Esophagus (tissue), 2 donors: Measurements from ENCODE around the gene TMEM132E. TPM values are rescaled to one million over a fixed set of nuclear protein-coding genes. Genes with fewer than 3 reads are reported as not detected.
A peak's percentile ranks its signal among the peaks of the same experiment; 100 is the strongest.
"Not testable (repeated sequence)": the region's sequence is repeated elsewhere in the genome, so short reads cannot be mapped to it uniquely, and the experiment has no call there.

Experiments
- H3K27ac ChIP-seq, 2 donors: one replicate each; pipeline ENCODE4 v1.5.1; 2013; ENCODE audit warnings: low read depth in 2 of 2, mild to moderate bottlenecking in 2 of 2, inconsistent platforms in 1 of 2, low read length in 1 of 2, moderate library complexity in 1 of 2
- H3K27me3 ChIP-seq, 2 donors: one replicate each; pipeline ENCODE4 v1.6.1; 2013; ENCODE audit warnings: low read length in 2 of 2, control low read depth in 1 of 2, mild to moderate bottlenecking in 1 of 2; ENCODE audit not compliant: insufficient read depth in 2 of 2, control insufficient read depth in 1 of 2
- H3K36me3 ChIP-seq, 2 donors: one replicate each; pipeline ENCODE4 v1.6.1; 2013; ENCODE audit warnings: low read length in 1 of 2; ENCODE audit not compliant: control insufficient read depth in 2 of 2, insufficient read depth in 2 of 2
- H3K4me1 ChIP-seq, 2 donors: one replicate each; pipeline ENCODE4 v1.6.1; 2013; ENCODE audit warnings: low read length in 1 of 2; ENCODE audit not compliant: control insufficient read depth in 2 of 2, insufficient read depth in 2 of 2
- H3K4me3 ChIP-seq, 2 donors: one replicate each; pipeline ENCODE4 v1.5.1; 2013; ENCODE audit warnings: low read length in 2 of 2, mild to moderate bottlenecking in 2 of 2, low read depth in 1 of 2, moderate library complexity in 1 of 2
- H3K9me3 ChIP-seq, 2 donors: one replicate each; pipeline ENCODE4 v1.6.1; 2013; ENCODE audit warnings: mild to moderate bottlenecking in 2 of 2, low read depth in 1 of 2, low read length in 1 of 2, moderate library complexity in 1 of 2; ENCODE audit not compliant: control insufficient read depth in 2 of 2, insufficient read depth in 1 of 2
- WGBS, 2 donors: extraction: QIAGEN DNeasy Blood & Tissue Kit; methylation state at CpG; one replicate each; pipeline ENCODE4 v1.1.7; 2013; 5-methylcytosine and 5-hydroxymethylcytosine counted together
- polyA plus RNA-seq, 2 donors: library from polyadenylated mRNA; stranded (reverse); fragments of 200-250 nt; gene quantifications; one replicate each; pipeline ENCODE4 v1.2.3, GENCODE V29; 2013
- donor health status: healthy with polysubstance abuse.
- donor health status: Bipolar disorder and iron deficiency.

The TMEM132E gene
- polyA plus RNA-seq: under 1 TPM; 0.02 to 0.04 TPM

- peak within 1 kb of the TSS; percentile 41 to 47 for H3K4me3 ChIP-seq
- H3K4me1 ChIP-seq: peaks cover 14 to 15% of the 10 kb centered on the region in 2 donors
- no peak within 1 kb of the TSS for H3K27ac ChIP-seq
- 1 to 2% methylated on average over 84 to 101 of the region's 101 CpGs for WGBS, 2 donors
- no peaks in the 10 kb centered on the region for H3K36me3 ChIP-seq
- peaks cover 0 to 4% of the 10 kb centered on the region in 2 donors for H3K9me3 ChIP-seq
- peaks cover 8 to 39% of the 10 kb centered on the region in 2 donors for H3K27me3 ChIP-seq
Measured at GRCh38 chr17:34579017-34579946, at the start of gene TMEM132E. TSS of gene TMEM132E (plus strand) at chr17:34579582. CDS start at chr17:34581077, 1,495 bp downstream.

- WGBS, 2 donors: 23 to 25% methylated on average over 3 of the region's 3 CpGs
- H3K9me3 ChIP-seq: no peaks in the 10 kb centered on the region
- no peaks in the 10 kb centered on the region for H3K36me3 ChIP-seq
- H3K27me3 ChIP-seq: no peaks in the 10 kb centered on the region
- H3K4me1 ChIP-seq: no peaks in the 10 kb centered on the region
- no peak overlapping the region for H3K4me3 ChIP-seq
- no peak overlapping the region for H3K27ac ChIP-seq
Measured at GRCh38 chr17:34530918-34531317, 48.5 kb upstream of the TMEM132E start.

- H3K27ac ChIP-seq: no peak overlapping the region
- no peaks in the 10 kb centered on the region for H3K9me3 ChIP-seq
- H3K4me1 ChIP-seq: no peaks in the 10 kb centered on the region
- H3K4me3 ChIP-seq: no peak overlapping the region
- H3K36me3 ChIP-seq: no peaks in the 10 kb centered on the region
- 29 to 32% methylated on average over 6 of the region's 6 CpGs for WGBS, 2 donors
- H3K27me3 ChIP-seq: no peaks in the 10 kb centered on the region
Measured at GRCh38 chr17:34532281-34533065, 46.9 kb upstream of the TMEM132E start.

- Histone ChIP-seq H3K27ac (no peak overlapping the region), H3K9me3 (no peaks in the 10 kb centered on the region), H3K36me3 (no peaks in the 10 kb centered on the region), H3K27me3 (no peaks in the 10 kb centered on the region), H3K4me3 (no peak overlapping the region), H3K4me1 (no peaks in the 10 kb centered on the region)
- 63 to 65% methylated on average over 6 of the region's 6 CpGs for WGBS, 2 donors
Measured at GRCh38 chr17:34533806-34534527, 45.4 kb upstream of the TMEM132E start.

GRCh38 chr17:34537445-34537844 lies 41.9 kb upstream of the TMEM132E start:
- Histone ChIP-seq H3K4me3 (no peak overlapping the region), H3K9me3 (no peaks in the 10 kb centered on the region), H3K36me3 (no peaks in the 10 kb centered on the region), H3K4me1 (no peaks in the 10 kb centered on the region), H3K27ac (no peak overlapping the region), H3K27me3 (no peaks in the 10 kb centered on the region)
- WGBS, 2 donors: 56 to 62% methylated on average over 3 of the region's 3 CpGs

GRCh38 chr17:34538582-34538981 lies 40.8 kb upstream of the TMEM132E start:
- H3K27ac ChIP-seq, H3K9me3 ChIP-seq, H3K4me1 ChIP-seq, H3K4me3 ChIP-seq, H3K27me3 ChIP-seq, H3K36me3 ChIP-seq: not testable (repeated sequence)
- WGBS, 2 donors: 70 to 75% methylated on average over 2 of the region's 2 CpGs

- H3K27me3 ChIP-seq: peaks cover 0 to 2% of the 10 kb centered on the region in 2 donors
Measured at GRCh38 chr17:34539881-34540280, 39.5 kb upstream of the TMEM132E start.

GRCh38 chr17:34542700-34543336 lies 36.6 kb upstream of the TMEM132E start:
- Histone ChIP-seq H3K27me3 (peaks cover 0 to 2% of the 10 kb centered on the region in 2 donors), H3K9me3 (no peaks in the 10 kb centered on the region), H3K4me3 (no peak overlapping the region), H3K27ac (no peak overlapping the region), H3K4me1 (no peaks in the 10 kb centered on the region), H3K36me3 (no peaks in the 10 kb centered on the region)
- WGBS, 2 donors: 9% methylated on average over 8 of the region's 8 CpGs

More at GRCh38 chr17:34539881-34540280, 39.5 kb upstream of the TMEM132E start:
- no peaks in the 10 kb centered on the region for H3K36me3 ChIP-seq
- no peak overlapping the region for H3K4me3 ChIP-seq
- no peaks in the 10 kb centered on the region for H3K4me1 ChIP-seq
- 96 to 98% methylated on average over 1 to 3 of the region's 3 CpGs for WGBS, 2 donors
- H3K27ac ChIP-seq: no peak overlapping the region
- no peaks in the 10 kb centered on the region for H3K9me3 ChIP-seq
